HG02852 (cell line): ENCODE results near the gene C6.
"Not testable (repeated sequence)": the region's sequence is repeated elsewhere in the genome, so short reads cannot be mapped to it uniquely, and the experiment has no call there.

Experiments used
- ATAC-seq: cut with Tn5 transposase; IDR thresholded peaks from one replicate; pipeline ENCODE4 v1.9.1; 2021; ENCODE audit warnings: mild to moderate bottlenecking, moderate library complexity; ENCODE audit not compliant: unreplicated experiment

Gene C6

DNA sequence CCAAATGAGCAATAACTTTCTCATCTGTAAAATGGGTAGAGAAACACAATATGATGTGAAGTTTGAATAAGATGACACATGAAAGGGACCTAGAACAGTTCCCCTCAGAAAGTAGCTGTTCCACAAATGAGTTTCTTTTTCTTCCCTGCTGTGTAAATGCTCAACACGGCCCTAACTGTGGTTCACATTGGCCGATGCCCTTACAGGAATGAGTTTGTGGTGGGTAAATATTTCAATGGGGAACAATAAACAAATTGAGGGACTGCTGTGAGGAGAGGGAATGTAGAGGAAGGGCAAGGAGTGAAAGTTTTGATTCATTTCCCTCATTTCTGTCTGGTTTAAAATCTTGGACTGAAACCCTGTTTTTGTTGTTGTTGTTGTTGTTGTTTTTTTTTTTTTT, 12.8 kb downstream of the C6 start:
- no peak for ATAC-seq

DNA sequence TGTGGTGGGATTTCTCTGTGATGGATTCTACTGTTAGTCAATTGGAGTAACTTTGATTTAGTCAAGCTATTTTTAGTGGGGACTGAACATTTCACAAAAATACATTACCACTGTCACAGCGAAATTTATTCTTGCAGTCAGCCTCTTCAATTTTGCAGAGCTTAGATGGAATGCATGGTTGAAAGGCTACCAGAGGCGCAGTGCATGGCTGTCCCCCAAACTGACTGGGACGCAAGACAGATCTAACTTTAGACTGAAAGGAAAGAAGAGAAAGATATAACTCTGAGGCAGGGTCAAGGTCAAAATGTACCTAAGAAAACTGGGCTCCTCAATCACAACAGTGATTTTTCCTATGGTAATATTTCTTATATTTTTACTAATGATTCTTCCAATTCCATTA, 13.7 kb downstream of the C6 start:
- no peak for ATAC-seq

DNA sequence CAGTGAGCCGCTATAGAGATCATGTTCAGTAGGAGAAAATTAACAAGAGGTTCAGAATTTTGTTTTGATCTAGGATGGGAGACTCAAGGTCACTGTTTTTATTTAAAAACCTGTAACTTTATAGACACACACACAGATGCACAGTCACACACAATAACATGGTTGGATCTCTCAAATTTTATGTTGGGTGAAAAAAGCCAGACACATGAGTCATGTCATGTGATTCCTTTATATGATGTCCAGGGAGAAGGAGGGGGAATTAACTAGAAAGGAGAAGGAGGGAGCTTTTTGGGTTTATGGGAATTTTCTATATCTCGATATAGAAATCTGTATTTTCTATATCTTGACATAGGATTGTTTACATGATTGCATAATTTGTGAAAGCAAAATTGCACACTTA, 17.1 kb downstream of the C6 start:
- ATAC-seq, result no peak

DNA sequence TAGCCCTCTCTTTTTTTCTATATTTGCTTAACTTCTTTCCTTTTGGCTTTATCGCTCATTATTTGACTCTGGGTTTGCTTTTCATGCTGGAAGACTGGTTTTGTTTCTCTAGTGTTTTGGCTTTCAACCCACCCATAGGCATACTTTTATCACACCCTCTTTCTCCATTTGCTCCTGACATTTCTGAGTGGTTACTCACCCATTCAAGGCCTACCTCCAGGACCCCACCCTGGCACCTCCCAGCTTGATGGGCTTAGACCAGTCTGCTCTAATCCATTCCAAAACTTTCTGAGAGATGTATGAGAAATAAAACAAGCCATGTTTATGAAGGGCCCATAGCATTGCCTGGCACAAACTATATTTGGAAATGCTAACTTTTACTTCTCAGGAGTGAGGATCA, 18.1 kb downstream of the C6 start:
- no peak for ATAC-seq

DNA sequence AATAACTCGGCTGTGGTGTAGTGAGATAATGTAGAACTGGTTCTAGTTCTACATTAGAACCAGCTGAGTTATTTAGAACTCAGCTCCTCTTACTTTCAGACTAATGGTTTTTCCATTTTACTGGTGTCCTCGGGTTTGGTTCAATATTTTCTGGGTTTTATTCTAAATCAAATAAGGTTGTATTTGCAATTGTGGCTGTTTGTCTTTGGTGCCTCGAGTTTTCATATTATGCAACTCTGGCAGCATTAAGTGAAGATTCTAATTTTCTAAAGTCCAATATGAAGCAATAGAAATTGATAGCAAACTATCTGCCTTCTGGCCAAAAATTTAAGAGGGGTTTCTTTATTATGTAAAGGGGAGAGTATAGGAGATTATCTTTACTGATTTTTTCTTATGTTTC, 19.0 kb downstream of the C6 start:
- ATAC-seq, result no peak

DNA sequence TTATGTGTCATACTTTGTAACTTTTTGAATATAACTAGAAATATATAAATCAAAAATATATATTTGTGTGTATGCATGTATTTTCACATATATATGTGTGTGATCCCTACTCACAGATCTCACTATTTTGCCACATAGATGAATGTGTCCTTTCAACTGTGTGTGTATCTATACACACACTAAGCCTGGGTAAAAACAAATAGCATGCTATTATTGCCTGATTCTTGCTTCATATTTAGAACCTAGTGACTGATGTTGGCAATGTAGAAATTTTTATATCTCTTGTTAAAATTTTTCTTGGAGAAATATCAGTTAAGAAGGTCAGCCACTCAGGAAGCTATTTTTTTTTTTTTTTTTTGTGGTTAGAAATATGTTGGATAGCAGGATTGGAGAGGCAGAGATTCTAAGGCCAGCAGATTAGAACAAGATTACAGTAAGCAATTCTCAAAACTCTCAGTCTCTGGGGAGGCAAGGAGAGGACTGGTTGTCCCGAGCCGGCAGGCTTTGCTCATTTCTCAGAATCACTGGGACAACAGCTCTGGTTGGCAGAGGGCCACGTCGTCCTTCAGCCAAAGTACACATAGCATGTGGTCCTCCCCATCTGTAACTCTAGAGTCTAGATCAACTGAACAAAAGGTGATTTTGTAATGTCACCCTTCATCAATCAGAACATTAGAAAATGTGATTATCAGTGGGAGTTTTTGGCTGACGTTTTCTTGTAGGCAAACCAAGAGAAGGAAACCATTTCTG, 19.7 kb downstream of the C6 start:
- no peak for ATAC-seq

DNA sequence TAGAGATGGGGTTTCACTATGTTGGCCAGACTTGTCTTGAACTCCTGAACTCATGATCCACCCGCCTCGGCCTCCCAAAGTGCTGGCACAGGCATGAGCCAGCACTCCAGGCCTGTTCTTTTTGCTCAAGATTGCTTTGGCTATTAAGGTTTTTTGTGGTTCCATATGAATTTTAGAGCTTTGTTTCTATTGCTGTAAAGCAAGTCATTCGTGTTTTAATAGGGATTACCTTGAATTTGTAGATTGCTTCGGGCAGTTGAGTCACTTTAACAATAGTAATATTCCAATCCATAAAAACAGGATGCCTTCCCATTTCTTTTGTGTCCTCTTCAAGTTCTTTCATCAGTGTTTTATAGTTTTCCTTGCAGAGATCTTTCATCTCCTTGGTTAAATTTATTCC, 22.1 kb downstream of the C6 start:
- ATAC-seq, result no peak

DNA sequence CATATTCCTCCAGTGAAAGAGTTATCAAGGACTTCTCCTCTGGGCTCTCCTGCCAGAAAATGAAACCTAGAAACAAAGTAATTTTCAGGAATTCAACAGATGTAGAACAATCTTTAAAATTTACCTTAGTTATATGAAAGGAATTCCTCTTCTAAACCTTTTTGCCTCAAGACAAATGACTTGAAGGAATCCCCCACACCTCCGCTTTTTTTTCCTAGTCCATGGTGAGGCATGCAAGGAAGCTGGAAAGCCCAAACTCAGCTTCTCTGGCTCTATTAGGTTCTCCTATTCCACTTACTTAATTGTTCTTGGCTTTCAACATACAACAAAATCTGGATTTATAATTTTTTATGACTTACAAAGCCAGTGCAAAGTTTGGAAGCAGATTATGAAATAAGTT, 27.2 kb downstream of the C6 start:
- ATAC-seq, result no peak

DNA sequence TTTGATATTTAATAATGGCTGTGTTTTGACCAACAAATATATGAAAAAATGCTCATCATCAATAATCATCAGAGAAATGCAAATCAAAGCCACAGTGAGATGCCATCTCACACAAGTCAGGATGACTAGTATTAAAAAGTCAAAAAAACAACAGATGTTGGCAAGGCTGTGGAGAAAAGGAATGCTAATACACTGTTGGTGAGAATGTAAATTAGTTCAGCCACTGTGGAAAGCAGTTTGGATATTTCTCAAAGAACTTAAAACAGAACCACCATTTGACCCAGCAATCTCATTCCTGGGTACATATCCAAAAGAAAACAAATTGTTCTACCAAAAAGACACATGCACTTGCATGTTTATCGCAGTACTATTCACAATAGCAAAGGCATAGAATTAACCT, 30.0 kb downstream of the C6 start:
- not testable (repeated sequence) for ATAC-seq

DNA sequence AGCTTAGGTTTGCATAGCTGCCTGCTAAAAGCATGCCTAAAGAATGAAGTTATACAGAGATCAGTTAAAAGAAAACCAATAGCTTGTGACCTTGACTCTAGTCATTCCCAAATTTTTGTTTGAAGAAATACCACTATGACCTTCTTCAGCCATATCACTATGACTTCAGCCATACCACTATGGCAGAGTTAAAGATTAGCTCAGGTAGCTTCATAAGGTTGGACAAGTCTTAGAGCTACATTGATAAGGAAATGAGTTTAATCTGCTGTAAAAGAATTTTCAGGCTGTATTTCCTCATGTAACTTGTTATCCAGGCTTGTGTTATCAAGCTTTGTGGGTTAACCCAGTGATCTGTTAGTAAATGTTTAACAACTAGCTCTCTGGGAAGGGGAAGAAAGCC, 30.7 kb downstream of the C6 start:
- ATAC-seq, result no peak

DNA sequence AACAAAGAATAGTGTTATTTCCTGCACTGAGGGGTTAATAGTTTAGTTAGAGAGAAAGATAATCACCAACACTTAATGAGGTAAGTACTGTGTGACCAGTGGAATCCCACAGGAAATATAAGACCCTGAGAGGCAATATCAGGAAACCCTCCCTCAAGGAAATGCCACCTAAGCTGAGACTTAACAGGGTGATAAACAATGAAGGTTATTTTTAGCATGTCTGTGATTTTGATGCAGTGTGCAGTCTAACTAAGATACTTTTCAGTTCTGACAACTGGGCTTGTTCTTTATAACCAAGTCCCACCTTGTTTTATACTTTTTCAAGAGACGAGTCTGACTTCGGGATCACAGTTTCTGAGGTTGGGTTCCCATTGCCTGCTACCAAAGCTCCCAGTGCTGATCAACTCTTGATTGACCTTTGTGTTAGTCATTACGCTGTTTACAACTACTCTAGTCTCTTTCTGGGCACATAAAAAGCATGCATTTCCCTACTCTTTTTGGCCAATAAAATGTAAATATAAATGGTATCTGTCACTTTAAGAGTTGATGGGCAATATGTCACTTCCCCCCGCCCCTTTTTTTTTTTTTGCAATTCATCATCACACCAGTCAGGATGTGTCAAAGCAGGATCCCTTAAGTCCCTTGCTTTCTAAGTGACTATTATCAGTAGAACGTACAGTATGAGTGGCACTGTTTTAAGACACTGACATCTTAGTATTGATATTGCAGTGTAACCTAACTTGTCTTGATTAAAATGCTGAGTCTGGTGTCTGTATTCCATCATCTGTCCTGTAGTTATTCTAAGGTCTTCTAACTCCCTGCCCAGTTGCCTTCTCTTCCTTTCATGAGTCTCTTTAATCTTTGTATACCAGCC, 31.4 kb downstream of the C6 start:
- ATAC-seq, result no peak

DNA sequence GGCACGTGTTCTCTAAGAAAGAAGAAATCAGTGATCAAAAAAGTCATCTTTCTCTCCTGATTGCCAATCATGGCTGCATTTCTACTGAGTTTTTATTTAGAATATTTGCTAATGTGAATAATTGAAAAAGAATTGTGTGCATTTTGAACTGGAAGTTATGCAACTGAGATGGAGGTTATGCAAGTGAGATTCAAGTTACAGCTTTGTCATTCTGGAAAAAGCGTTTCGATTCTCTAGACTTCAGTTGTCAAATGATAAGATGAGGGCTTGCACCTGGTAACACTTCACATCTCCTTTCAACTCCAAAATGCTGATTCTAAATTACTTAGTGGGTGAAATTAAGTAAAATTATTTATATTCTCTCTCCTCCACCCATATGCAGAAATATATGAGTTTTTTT, 36.4 kb downstream of the C6 start:
- no peak for ATAC-seq

DNA sequence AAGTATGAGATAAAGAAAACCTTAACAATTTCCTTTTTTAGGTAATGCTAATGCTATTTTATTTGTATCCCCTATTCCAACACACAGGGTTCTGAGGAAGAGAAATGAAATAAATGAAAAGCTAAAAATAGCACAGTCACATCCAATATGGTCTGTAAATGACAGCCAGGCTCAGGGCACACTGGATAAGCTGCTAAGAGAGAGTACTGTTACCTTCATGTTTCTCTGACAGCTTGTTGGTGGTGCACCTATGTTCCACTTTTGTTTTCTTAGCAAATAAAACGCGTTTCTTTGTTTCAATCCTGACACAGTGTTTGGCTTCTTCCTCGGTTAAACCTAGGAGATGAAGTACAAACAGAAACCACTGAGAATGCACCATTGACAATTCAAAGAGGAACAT, 41.3 kb downstream of the C6 start:
- no peak for ATAC-seq

DNA sequence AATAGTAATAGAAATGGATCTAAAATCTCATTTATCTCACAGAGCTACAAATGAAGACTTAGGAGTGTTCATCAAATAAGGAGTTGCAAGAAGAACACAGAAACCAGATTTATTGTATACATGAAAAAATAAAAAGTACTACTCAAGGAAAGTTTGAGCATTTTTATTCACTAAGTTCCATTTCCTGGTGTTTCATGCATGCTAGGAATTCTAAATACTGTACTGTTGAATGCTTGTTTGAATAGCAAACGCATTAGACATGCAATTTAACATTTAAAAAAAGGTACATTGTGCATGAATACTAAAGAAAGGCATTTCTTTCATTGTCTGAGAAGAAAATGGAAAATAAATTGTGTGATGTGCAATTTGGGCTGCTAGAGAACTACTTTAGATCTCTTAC, 52.1 kb downstream of the C6 start:
- no peak for ATAC-seq

DNA sequence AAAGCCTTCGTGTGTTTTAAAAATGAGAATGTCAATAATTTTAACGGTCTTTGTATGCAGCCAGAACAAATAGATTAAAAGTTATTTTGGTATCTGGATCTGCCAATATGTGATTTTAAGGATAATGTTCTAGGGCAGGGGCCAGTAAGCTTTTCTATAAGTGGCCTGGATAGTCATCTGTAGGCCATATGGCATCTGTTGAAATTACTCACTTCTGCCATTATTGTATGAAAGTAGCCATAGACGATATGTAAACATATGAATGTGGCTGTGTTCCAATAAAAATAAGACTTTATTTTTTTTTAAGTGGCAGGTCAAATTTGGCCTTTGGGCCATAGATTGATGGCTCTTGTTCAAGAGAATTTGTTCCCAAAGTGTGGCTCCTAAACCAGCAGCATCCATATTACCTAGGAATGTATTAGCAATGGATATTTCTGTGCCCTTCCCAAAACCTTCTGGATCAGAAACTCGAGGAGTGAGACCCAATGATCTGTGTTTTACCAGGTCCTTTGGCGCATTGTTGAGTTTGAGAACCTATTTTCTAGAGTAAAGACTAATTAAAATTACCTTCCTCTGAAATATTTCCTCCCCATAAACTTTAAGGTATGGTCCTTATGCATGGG, 55.9 kb downstream of the C6 start:
- ATAC-seq, result no peak

DNA sequence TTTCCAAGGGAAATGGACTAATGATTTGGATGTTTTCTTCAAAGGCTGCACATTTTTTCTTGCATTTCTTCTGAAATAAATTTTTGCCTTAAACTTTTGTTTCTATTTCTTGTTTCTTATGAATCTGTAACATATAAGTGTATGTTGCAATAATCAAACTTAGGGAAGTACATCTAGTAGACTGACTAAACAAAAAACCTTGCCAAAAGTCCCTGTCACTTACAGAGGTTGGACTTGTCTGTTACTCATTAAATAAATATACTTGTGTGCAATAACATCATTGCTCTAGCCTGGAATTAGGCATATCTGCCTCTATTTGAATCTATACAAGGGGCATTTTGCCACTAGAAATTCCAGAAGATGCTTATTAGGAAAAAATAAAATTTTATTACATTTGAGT, 56.6 kb downstream of the C6 start:
- ATAC-seq, result no peak

DNA sequence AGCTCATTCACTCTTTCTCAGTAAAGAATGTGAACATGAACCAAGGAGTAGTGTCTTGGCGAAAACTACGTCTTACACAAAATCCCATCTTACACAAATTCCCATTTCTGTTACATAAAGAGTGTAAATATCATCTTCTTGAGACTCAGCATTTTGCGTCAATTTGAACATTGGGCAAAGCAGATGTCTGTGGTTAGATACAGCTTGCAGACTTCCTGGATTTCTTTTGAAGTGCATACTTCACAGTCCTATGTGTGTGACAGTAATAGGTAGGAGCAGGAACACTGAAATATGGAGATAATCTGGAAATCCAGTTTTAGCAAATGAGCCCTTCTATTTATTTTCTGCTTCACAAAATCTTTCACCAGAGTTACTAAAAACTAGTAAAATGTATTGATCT, 58.8 kb downstream of the C6 start:
- no peak for ATAC-seq

DNA sequence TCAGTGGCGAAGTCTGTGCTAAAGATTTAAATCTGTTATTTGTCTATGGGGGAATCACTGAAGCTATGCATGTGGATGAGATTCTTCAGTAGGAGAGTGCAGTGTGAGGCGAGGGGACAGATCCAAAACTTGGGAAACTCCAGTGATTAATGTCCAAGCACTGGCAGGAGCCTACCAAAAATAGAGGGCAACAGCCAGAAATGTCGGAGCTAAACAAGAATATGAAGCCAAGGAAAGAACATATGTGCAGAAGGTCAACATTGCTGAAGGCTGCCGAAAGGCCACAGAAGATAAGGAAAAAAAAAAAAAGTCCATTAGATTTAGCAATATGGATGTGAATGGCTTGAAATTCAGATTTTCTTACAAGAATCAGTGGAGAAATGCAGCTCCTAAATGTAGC, 61.8 kb downstream of the C6 start:
- ATAC-seq, result no peak

DNA sequence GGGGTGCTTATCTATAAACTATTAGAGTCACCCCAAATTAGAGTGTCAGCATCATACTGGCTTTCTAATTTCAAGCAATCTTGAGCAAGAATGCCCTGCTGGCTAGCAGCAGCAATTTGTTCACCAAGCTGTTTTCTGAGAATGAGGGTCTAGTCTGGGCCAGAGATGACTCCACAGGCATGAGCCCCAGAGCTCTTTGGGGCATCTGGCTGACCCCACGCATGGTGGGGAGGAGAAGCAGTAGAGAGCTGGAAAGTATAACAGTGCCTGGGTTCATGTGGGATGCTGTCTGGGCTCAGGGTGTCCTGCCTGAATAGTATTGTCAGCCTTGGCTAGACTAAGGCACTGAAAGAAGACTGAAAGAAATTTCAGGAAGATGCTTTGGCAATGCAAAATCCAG, 64.9 kb downstream of the C6 start:
- no peak for ATAC-seq

DNA sequence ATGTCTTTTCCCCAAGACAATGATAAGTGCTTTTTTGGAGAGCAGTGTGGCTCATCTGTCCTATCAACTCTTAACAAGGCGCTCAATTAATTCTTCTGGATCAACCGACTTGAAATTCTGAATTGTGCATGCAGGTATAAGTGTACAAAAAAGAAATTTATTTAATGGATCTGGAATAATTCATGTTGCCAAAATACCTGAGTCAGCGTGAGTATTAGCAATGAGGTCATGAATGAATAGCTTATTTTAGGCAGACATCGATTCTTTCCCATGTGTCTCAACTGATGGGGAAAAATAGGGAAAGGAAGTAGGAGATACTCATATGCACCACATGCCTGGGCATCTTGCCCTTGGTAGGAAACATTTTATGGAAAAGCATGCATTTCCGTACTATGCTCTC, 68.0 kb downstream of the C6 start:
- ATAC-seq, result no peak

DNA sequence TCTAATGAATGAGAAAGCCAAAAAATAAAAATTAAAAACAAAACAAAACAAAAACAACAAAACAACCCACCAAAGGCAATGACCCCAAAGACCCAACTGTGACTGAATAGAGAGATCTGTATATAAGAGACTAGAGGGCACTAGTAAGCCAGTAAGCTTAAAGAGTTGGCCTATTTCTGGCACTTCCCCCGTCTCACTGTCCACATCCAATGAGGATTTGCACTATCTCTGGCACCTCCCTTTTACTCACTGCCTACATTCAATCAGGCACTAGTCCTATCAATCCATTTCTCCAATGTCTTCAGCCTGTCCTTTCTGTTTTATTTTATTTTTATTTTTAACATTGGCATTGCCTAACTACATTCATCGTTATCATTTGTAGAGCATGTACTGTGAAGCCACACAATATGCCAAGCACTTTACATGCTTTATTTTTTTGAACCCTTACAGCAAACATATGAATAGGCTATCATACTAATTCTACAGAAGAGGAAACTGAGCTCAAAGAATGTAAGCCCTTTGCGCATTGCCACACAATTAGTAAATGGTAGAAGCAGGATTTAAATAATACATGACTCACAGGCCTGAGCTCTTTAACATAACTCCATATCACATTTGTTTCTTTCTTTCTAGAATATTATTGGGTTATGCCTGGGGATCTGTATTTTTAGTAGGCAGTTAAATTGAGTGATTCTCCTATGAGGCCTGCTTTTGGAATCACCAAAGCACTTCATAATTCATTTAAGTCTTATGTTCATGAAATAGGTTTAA, 70.0 kb downstream of the C6 start:
- ATAC-seq, result no peak
